BE2C (cell line): ENCODE data around the gene CCDC138.

Source experiments
- DNase-seq: peaks from one replicate; pipeline ENCODE4 v3.0.0-alpha.2; 2020
- H3K27me3 ChIP-seq: fragments of 250-450 bp; sonication (Bioruptor Pico); 2 replicates; pipeline ENCODE4 v1.5.1; 2020; ENCODE audit warnings: mild to moderate bottlenecking
- H3K36me3 ChIP-seq: fragments of 250-450 bp; sonication (Bioruptor Pico); 2 replicates; pipeline ENCODE4 v1.5.1; 2020; ENCODE audit warnings: mild to moderate bottlenecking
- H3K4me1 ChIP-seq: fragments of 250-450 bp; sonication (Bioruptor Pico); 2 replicates; pipeline ENCODE4 v1.5.1; 2020
- H3K4me3 ChIP-seq: 2 replicates; pipeline ENCODE4 v1.5.1; 2011; ENCODE audit warnings: low read depth, low read length
- H3K9me3 ChIP-seq: fragments of 250-450 bp; sonication (Bioruptor Pico); 2 replicates; pipeline ENCODE4 v1.5.1; 2020
- TF ChIP-seq, protein P1 (sequence below): IDR thresholded peaks from 2 replicates; pipeline ENCODE4 v1.5.1; 2012; ENCODE audit warnings: mild to moderate bottlenecking, low read depth, low read length

The CCDC138 gene

GRCh38 chr2:108854484-108854883 lies 67.9 kb downstream of the CCDC138 start:
- Histone ChIP-seq H3K4me3 (no peak overlapping the region), H3K27me3 (no peaks in the 10 kb centered on the region), H3K36me3 (0 out of 2 replicates have a peak, but pooled peaks cover 2% of the 10 kb centered on the region), H3K9me3 (no peaks in the 10 kb centered on the region), H3K4me1 (no peaks in the 10 kb centered on the region)
- TF ChIP-seq, protein P1, sequence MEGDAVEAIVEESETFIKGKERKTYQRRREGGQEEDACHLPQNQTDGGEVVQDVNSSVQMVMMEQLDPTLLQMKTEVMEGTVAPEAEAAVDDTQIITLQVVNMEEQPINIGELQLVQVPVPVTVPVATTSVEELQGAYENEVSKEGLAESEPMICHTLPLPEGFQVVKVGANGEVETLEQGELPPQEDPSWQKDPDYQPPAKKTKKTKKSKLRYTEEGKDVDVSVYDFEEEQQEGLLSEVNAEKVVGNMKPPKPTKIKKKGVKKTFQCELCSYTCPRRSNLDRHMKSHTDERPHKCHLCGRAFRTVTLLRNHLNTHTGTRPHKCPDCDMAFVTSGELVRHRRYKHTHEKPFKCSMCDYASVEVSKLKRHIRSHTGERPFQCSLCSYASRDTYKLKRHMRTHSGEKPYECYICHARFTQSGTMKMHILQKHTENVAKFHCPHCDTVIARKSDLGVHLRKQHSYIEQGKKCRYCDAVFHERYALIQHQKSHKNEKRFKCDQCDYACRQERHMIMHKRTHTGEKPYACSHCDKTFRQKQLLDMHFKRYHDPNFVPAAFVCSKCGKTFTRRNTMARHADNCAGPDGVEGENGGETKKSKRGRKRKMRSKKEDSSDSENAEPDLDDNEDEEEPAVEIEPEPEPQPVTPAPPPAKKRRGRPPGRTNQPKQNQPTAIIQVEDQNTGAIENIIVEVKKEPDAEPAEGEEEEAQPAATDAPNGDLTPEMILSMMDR = no peak
- DNase-seq = no peak

DNA sequence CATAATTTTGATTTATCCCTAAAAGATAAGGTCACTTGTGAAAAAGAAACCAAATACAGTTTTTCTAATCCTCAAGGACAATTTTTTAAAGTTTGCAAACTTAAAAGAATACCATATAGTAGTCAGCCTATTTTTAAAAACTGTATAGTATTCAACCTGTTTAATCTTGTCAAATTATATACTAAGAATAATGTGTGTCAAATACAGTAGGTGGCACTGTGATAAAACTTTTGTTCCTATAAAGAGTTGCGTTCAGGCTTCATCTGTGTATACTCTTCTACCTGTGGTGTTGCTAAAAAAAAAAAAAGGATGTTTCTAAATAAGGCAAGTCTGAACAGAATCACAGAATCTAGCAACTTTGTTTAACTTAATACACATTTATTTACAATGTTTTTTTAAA lies 68.6 kb downstream of the CCDC138 start:
- TF ChIP-seq, protein P1 = 0 out of 2 replicates have a peak, but pooled peaks have one; percentile 4
- no peak overlapping the region for H3K4me3 ChIP-seq
- no peaks in the 10 kb centered on the region for H3K4me1 ChIP-seq
- no peaks in the 10 kb centered on the region for H3K9me3 ChIP-seq
- 0 out of 2 replicates have a peak, but pooled peaks cover 2% of the 10 kb centered on the region for H3K36me3 ChIP-seq
- H3K27me3 ChIP-seq = no peaks in the 10 kb centered on the region
- DNase-seq = no peak

DNA sequence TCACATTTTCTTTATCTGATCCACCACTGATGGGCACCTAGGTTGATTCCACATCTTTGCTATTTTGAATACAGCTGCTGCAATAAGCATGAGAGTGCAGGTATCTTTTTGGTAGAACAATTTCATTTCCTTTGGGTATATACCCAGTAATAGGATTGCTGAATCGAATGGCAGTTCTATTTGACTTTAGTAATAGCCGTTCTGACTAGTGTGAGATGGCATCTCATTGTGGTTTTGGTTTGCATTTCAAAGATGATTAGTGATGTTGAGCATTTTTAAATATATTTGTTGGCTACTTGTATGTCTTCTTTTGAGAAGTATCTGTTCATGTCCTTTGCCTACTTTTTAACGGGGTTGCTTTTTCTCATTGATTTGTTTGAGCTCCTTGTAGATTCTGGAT lies 72.3 kb downstream of the CCDC138 start:
- H3K9me3 ChIP-seq = no peaks in the 10 kb centered on the region
- no peak for DNase-seq
- H3K36me3 ChIP-seq = no peaks in the 10 kb centered on the region
- H3K4me3 ChIP-seq = no peak overlapping the region
- TF ChIP-seq, protein P1 = no peak
- no peaks in the 10 kb centered on the region for H3K27me3 ChIP-seq
- H3K4me1 ChIP-seq = no peaks in the 10 kb centered on the region

DNA sequence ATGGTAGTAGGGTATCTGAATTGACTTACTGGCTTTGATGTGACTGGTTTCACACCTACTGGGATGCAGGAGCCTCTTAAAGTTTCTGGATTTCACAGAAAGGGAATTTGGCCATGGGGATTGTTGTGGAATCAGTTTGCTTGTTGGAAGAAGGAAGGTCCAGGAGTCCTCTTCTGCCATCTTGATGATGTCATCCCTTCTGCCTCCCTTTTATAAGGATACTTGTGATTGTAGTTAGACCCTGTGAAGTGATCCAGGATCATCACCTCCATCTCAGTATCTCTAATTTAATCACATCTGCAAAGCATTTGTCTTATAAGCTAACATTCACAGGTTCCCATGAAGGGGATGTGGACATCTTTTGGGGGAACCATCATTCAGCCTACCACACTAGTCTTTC lies 79.5 kb downstream of the CCDC138 start:
- Histone ChIP-seq H3K9me3 (no peaks in the 10 kb centered on the region), H3K4me1 (no peaks in the 10 kb centered on the region), H3K27me3 (no peaks in the 10 kb centered on the region), H3K4me3 (no peak overlapping the region), H3K36me3 (no peaks in the 10 kb centered on the region)
- TF ChIP-seq, protein P1 = no peak
- no peak for DNase-seq

DNA sequence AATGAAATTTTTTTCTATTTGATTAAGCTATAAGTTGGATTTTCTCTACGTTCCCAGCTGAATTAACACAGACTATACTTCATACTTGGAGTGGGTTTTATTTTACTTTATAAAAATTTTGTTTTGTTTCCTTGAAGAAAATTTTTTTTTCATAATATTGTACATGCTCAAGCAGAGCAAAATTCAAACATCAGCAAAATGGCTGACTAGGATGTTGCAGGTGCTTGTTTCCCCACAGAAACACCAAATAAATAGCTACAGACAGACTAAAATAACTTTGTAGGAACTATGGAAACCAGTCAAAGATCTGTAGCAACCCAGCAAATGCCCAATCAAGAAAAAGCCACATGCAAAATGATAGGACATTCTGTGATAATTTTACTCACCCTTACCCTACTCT lies 82.3 kb downstream of the CCDC138 start:
- no peaks in the 10 kb centered on the region for H3K9me3 ChIP-seq
- no peak overlapping the region for H3K4me3 ChIP-seq
- no peaks in the 10 kb centered on the region for H3K27me3 ChIP-seq
- TF ChIP-seq, protein P1 = no peak
- no peak for DNase-seq
- no peaks in the 10 kb centered on the region for H3K4me1 ChIP-seq
- no peaks in the 10 kb centered on the region for H3K36me3 ChIP-seq

GRCh38 chr2:108869542-108869941 lies 83.0 kb downstream of the CCDC138 start:
- no peaks in the 10 kb centered on the region for H3K9me3 ChIP-seq
- H3K4me1 ChIP-seq = no peaks in the 10 kb centered on the region
- DNase-seq = no peak
- no peaks in the 10 kb centered on the region for H3K27me3 ChIP-seq
- H3K36me3 ChIP-seq = no peaks in the 10 kb centered on the region
- TF ChIP-seq, protein P1 = no peak
- no peak overlapping the region for H3K4me3 ChIP-seq
